Putamen (tissue), 1 donor: Measurements from ENCODE around the gene HP1BP3.

ENCODE experiments used
- DNase-seq: peaks from one replicate; pipeline ENCODE4 v3.0.0-alpha.2; 2016; ENCODE audit warnings: low spot score

The HP1BP3 gene

DNA sequence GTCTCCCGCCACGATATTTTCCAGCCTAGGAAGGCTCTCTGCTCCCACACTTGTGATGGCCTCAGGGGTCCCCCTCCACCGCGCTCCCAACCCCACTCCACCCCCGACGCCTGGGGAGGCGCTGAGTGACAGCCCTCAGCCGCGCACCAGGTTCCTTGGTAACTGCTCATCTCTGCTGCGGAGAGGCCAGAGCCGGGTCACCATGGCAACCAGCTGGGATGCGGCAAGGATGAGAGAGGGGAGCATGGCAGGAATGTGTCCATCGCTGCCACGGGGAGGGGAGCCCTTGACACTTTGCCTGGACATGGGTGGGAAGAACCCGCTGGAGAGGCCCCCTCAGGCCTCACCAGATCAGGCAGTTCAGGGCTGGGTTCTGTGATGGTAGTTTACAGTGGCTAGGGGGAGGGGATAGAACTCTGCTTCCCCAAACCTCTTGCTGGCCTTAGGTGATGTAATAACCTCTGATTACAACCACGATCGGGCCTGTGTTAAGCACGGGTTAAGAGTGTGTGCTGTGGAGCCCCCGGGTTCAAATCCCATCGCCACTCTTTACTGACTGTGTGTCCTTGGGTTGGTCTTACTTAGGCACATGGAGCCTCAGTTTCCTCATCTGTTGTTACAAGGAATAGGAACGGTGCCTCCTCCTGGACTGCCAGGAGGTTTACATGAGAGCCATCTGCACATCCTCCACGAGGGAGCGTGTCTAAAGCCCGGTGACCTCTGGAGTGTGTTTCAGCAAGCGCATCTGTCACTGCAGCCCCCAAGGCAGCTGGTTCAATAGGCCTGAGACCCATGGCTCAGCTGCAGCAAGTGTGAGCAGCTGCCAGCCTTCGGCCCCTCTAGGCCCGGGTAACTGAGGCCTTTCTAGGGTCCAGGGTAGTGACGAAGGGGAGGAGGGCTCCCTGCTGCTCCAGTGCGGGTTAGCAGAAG is 75.6 kb downstream of the HP1BP3 start:
- DNase-seq = peak; percentile 72

DNA sequence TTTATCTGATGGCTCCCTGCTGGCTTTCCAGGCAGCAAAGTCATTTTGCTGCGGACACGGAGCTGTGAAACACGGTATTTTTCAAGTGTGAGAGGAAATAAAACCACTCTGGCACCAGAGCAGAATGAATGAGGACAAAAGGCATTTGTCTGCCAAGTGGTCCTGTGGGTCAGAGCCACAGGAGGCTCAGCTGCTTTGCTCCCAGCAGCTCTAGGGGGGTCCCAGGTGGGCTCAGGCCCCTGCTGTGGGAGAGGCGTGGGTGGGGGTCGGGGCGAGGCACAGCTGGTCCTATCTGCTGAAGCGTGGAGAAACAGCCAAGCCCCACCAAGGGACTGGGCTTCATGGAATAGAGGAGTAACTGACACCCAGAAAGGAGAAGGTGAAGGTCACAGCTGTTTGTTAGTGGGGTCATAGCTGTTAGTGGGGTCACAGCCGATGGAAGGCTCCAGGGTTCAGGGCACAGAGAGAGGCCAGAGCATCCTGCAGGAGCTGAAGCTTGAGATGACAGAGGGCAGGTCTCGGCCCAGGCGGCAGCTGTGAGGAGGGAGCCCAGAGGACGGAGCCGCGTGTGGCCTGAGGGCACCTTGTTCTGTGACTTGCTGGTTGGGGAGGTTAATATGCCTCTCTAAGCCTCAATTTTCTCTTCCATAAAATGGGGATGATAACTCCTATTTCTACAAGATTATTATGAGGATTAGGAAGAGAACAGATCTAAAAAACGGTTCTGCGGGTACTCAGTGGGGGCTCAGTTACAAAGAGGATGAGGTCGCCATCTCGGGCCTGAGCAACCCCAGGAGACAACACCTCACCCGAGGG is 76.4 kb downstream of the HP1BP3 start:
- DNase-seq = no peak

DNA sequence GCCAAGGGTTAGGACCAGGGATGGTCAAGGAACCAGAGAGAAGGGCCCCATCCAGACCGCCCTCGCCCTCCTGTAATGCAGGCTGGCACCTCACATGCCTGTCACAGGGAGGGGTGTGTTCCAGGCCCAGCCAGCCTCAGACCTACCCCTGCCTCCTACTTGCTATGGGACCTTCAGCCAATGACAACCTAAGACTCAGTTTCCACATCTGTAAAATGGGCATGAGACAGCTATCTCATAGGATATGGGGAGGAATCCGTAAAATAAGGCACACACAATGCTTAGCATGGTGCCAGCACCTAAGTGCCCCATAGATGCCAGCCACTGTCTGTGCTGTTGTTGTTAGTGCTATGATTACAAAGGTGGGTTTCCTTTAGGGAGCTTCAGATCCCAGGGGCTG is 77.2 kb downstream of the HP1BP3 start:
- no peak for DNase-seq

DNA sequence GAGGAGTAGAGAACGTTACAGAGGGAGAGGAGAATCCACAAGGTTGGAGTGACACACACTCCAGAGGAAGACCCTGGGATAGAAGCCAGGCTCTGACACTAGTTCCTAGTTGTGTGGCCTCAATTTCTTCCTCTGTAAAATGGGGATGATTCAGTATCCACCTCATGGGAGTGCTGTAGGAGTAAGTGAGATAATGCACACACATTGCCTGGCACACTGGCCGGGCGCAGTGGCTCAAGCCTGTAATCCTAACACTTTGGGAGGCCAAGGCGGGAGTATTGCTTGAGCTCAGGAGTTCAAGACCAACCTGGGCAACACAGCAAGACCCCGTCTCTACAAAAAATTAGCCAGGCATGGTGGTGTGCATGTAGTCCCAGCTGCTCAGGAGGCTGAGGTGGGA is 78.2 kb downstream of the HP1BP3 start:
- no peak for DNase-seq

DNA sequence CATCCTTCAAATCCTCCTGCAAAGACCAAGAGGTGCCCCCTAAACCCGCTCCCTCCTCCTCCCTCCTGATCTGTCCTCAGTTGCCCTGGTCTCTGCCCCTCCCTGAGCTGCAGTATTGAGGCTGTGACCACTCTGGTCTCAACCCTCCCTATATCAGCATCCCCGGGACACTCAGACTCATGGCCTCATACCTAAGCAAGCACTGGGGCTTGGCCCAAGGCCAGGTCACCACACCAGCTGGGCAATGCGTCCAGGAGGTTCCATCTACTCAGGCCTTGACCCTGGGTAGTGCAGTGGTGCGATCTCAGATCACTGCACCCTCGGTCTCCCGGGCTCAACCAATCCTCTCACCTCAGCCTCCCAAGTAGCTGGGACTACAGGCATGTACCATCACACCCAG is 79.0 kb downstream of the HP1BP3 start:
- DNase-seq = no peak

DNA sequence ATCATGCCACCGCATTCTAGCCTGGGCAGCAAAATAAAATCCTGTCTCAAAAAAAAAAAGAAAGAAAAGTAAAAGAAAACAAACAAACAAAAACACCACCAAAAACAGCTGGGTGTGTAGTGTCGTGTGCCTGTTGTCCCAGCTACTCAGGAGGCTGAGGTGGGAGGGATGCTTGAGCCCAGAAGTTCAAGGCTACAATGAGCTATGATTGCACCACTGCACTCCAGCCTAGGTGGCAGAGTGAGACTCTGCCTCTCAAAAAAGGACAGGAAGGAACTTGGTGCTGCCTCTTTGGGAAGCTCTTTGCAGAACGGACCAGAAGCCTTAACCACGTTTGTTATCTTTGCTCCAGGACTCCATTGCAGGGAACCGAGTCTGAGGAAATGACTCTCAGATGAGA is 80.3 kb downstream of the HP1BP3 start:
- no peak for DNase-seq

GRCh38 chr1:20705203-20705755 is 81.8 kb downstream of the HP1BP3 start:
- DNase-seq = no peak

- no peak for DNase-seq
These were observed 82.5 kb downstream of the HP1BP3 start for GRCh38 chr1:20704390-20705202.

DNA sequence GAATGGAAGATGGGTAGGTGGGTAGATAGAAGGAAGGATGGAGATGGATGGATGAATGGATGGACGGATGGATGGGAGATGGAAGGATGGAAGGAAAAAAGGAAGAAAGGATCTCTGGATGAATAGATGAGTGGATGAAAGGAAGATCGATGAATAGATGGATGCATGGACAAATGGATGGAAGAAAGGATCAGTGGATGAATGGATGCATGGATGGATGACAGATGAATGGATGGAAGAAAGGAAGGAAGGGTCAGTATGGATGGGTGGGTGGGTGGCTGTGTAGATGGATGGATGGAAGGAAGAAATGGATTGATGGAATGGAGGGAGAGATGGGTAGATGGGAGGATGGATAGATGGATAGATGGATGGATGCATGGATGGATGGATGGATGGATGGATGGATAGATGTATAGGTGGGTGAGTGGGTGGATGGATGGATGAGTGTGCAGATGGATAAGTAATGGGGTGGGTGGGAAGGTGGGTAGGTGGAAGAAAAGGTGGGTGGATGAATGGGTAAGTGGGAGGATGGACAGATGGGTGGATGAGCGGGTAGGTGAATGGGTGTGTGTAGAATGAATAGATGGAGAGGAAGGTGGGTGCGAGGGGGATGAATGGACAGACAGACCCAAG is 83.9 kb downstream of the HP1BP3 start:
- no peak for DNase-seq

DNA sequence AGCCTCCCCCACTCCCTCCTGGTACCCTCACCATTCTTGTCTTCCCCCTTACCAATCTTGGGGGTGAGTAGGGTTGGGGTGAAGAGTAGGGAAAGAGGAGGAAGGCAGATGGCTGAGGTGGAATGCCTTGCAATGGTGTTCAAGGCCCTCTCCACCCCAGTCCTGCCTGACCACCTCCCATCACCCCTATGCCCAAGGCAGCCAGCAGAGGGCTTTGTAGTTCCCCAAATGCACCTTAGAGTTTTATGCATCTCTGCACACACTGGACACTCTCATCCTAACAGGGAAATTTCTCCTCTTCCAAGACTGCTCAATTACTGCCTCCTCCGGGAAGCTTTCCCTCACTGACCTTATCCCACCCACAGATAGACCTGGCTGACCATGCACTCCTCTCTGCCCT is 84.7 kb downstream of the HP1BP3 start:
- DNase-seq = no peak

GRCh38 chr1:20701847-20702246 is 85.3 kb downstream of the HP1BP3 start:
- DNase-seq = no peak

DNA sequence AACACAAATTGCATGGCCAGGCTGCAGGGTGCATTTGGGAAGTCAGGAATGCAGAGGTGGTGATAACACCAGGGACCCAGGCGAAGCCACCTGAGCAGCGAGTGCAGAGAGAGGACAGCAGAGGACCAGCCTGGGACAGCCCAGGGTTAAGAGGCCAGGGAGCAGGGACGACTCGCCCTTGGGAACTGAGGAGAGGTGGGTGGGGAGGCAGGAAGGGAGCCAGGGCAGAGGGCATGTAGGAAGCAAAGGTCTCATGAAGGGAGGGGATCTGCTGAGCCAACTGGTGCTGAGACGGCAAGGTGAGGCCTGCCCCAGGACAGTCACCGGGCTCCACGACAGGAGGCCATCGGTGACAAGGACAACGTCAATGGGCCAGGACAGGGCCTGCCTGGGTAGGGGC is 85.7 kb downstream of the HP1BP3 start:
- DNase-seq = no peak

- no peak for DNase-seq
These were observed 86.4 kb downstream of the HP1BP3 start for GRCh38 chr1:20700636-20701215.

- DNase-seq = no peak
These were observed 87.5 kb downstream of the HP1BP3 start for GRCh38 chr1:20699558-20699957.

DNA sequence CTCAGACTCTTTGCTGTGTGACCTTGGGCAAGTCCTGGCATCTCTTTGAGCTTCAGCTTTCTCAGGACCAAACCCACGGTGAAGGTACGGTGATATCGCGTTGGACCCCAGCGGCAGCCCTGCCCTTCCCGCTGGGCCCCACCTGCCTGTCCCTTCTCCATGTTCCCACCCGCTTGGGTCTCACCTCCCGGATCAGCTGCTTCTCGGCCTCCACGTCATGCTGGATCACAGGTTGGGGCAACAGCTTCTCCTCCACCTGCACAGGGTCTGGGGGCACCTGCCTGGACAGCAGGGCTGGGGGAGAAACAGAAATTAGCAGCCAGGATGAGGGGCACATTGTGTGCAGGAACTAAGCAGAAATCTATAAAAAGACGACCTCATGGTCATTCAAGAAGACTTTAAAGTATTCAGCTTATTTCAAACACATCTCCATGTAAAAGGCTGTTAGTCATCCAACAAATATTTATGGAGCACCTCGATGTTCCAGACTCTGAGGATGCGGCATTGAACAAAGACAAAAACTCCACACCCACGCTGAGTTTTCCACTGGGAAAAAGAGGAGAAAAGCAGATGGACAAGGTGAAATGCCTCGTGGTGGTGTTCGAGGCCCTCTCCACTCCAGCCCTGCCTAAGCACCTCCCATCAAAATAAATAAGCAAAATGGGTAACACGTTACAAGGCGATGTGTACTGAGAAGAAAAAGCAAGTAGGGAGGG is 88.8 kb downstream of the HP1BP3 start:
- no peak for DNase-seq

DNA sequence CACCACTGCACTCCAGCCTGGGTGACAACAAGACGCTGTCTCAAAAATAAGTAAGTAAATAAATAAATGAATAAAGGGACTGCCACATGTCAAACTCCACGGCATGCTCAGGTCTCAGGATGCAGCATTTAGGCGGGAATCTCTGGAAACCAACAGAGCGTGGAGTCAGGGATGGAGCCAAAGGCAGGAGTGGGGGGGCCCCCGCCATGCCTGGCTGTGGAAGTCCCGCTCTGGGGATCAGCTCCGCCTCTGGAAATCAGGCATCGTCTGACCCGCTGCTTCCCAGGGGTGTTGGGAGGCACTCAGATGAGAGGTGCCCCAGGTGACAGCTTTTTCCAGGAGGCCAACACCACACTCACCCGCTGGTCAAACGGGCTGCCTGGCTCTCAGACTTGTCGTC is 89.5 kb downstream of the HP1BP3 start:
- no peak for DNase-seq

DNA sequence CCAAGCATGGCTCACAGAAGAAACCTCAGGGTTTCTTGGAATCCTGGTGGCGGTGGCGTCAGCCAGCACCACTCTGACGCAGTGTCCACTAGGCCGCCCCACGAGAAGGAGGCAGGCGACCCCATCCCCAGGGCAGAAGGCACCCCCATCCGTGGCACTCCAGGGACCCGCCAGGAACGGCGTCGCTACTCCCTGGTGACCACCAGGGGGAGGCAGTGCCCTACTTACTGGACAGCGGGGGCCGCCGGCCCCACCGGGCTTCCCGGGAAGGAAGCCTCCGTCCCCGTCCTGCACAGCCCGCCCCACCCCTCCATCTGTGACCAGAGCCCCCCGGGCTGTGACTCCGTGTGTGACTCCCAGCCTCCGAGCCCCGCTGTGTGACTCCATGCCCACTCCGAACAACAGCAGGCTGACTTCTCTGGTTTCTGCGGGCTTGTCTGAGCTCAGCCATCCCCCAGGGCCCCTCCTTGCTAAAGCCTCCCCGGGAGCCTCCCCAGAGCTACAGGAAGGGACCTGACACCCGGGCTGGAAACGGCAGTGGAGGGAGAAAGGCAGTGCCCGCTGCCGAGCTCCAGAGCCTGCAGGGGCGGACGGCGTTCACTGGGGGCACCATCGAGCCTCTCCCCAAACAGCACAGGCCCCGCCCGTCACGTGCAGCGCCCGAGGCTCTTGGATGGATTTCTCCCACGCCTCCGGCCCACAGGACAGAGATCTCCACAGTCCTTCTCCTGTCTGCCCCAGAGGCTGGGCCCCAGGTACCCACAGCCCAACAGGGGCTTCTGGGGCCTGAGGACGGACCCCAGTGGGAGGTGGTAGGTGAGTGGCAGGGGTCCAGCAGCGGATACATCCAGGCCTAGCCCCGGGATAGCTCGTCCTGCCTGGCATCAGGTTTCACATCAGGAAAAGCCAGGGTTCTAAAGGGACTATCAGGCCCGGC is 90.4 kb downstream of the HP1BP3 start:
- peak; percentile 73 for DNase-seq

GRCh38 chr1:20695515-20695914 is 91.6 kb downstream of the HP1BP3 start:
- DNase-seq = no peak

DNA sequence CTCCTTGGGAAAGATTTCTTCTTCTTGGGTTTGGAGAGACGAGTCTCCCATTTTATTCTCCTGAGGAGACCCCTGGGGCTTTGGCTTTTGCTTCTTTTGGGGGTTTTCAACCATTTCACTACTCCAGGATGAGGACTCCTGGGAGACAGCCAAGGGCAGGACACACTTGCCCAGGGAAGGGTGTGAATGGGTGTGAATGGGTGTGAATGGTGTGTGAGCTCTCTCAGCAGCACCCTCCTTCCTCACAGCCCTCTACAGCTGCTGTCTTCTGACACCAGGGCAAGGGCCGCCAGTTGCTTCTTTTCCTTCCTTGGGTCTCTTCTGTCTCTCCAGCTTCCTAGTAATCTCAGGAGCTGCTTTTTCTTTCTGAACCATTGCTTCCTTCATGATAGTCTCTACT is 93.5 kb downstream of the HP1BP3 start:
- no peak for DNase-seq
